ENCODE data around the gene NEO1. TPM values are rescaled to one million over a fixed set of nuclear protein-coding genes. Genes with fewer than 3 reads are reported as not detected.

The NEO1 gene
- total RNA-seq = 21.8 TPM

GRCh38 chr15:73051807-73052652 is at the start of gene NEO1:
Gene NEO1 (plus strand): TSS chr15:73052463. CDS start chr15:73052676, 213 bp downstream.
- peak within 1 kb of the TSS; percentile 89 to 91 for H3K27ac ChIP-seq
- intact Hi-C loops (cut with DNase I) = loop anchor here (1.0 to 5.0 kb wide), 4 partner anchors 29 to 269 kb away; partner anchors contain the start of gene ADPGK

GRCh38 chr15:73004462-73004861 is 47.8 kb upstream of the NEO1 start:
- Histone ChIP-seq H3K27me3 (no peaks in the 10 kb centered on the region), H3K27ac (no peak overlapping the region), H3K4me1 (peaks cover 0 to 5% of the 10 kb centered on the region in 2 donors), H3K36me3 (no peaks in the 10 kb centered on the region), H3K4me3 (no peak overlapping the region), H3K9me3 (no peaks in the 10 kb centered on the region)
- DNase-seq (ENCODE audit: low spot score in 2 of 2) = no peak
- TF ChIP-seq CTCF (IDR thresholded peaks at IDR 0.05) = no peak
- intact Hi-C loops (cut with DNase I) = no loop called here

More at GRCh38 chr15:73051807-73052652, at the start of gene NEO1:
- Histone ChIP-seq H3K4me1 (no peaks in the 10 kb centered on the region), H3K36me3 (no peaks in the 10 kb centered on the region), H3K27me3 (no peaks in the 10 kb centered on the region), H3K9me3 (no peaks in the 10 kb centered on the region), H3K4me3 (peak within 1 kb of the TSS; percentile 84 to 87)
- peak in 1 of 3 experiments; percentile 13 for TF ChIP-seq CTCF (IDR thresholded peaks at IDR 0.05)
- peak; percentile 49 to 90 for DNase-seq (ENCODE audit: low spot score in 2 of 2)

GRCh38 chr15:73005032-73005431 is 47.2 kb upstream of the NEO1 start:
- DNase-seq (ENCODE audit: low spot score in 2 of 2) = no peak
- no peak overlapping the region for H3K27ac ChIP-seq
- no peaks in the 10 kb centered on the region for H3K36me3 ChIP-seq
- intact Hi-C loops (cut with DNase I) = no loop called here
- H3K27me3 ChIP-seq = no peaks in the 10 kb centered on the region
- no peak for TF ChIP-seq CTCF (IDR thresholded peaks at IDR 0.05)
- peaks cover 0 to 7% of the 10 kb centered on the region in 2 donors for H3K4me1 ChIP-seq
- no peaks in the 10 kb centered on the region for H3K9me3 ChIP-seq
- H3K4me3 ChIP-seq = no peak overlapping the region

- Histone ChIP-seq H3K27me3 (no peaks in the 10 kb centered on the region), H3K4me3 (no peak overlapping the region), H3K9me3 (no peaks in the 10 kb centered on the region), H3K4me1 (peaks cover 0 to 7% of the 10 kb centered on the region in 2 donors), H3K27ac (no peak overlapping the region), H3K36me3 (no peaks in the 10 kb centered on the region)
- no peak for TF ChIP-seq CTCF (IDR thresholded peaks at IDR 0.05)
- DNase-seq (ENCODE audit: low spot score in 2 of 2) = no peak
- intact Hi-C loops (cut with DNase I) = no loop called here
Observed at GRCh38 chr15:73005446-73005845, 46.8 kb upstream of the NEO1 start.

- intact Hi-C loops (cut with DNase I) = no loop called here
- no peaks in the 10 kb centered on the region for H3K36me3 ChIP-seq
Observed at GRCh38 chr15:73006523-73006922, 45.7 kb upstream of the NEO1 start.

More at GRCh38 chr15:73006523-73006922, 45.7 kb upstream of the NEO1 start:
- no peak for TF ChIP-seq CTCF (IDR thresholded peaks at IDR 0.05)
- H3K27ac ChIP-seq = no peak overlapping the region
- no peak for DNase-seq (ENCODE audit: low spot score in 2 of 2)
- H3K4me3 ChIP-seq = no peak overlapping the region
- H3K9me3 ChIP-seq = no peaks in the 10 kb centered on the region
- peaks cover 0 to 7% of the 10 kb centered on the region in 2 donors for H3K4me1 ChIP-seq
- H3K27me3 ChIP-seq = no peaks in the 10 kb centered on the region
